NCI-H128 (cell line): ENCODE data around the gene CWC22.
A peak's percentile ranks its signal among the peaks of the same experiment; 100 is the strongest.
"Not testable (repeated sequence)": the region's sequence is repeated elsewhere in the genome, so short reads cannot be mapped to it uniquely, and the experiment has no call there.

ENCODE experiments used
- DNase-seq: peaks from one replicate; lab custom pipeline; 2025; ENCODE audit not compliant: unreplicated experiment; lab: John Stamatoyannopoulos, UW

The CWC22 gene

GRCh38 chr2:180006781-180007579, at the start of gene CWC22:
Gene CWC22, minus strand, starts transcription at chr2:180007297. Its CDS starts 13,956 bp downstream, at chr2:179993341.
- peak; percentile 69 for DNase-seq

GRCh38 chr2:180056367-180057118, 49.4 kb upstream of the CWC22 start:
- no peak for DNase-seq

- DNase-seq = not testable (repeated sequence)
These were observed 47.5 kb upstream of the CWC22 start for GRCh38 chr2:180054576-180054975.

GRCh38 chr2:180050246-180050645, 43.1 kb upstream of the CWC22 start:
- DNase-seq = no peak

- no peak for DNase-seq
These were observed 41.2 kb upstream of the CWC22 start for GRCh38 chr2:180048251-180048650.

GRCh38 chr2:180046776-180047175, 39.7 kb upstream of the CWC22 start:
- no peak for DNase-seq

- DNase-seq = no peak
These were observed 39.1 kb upstream of the CWC22 start for GRCh38 chr2:180046202-180046601.

- no peak for DNase-seq
These were observed 33.2 kb upstream of the CWC22 start for GRCh38 chr2:180040146-180040925.

- no peak for DNase-seq
These were observed 31.9 kb upstream of the CWC22 start for GRCh38 chr2:180038997-180039396.

- peak; percentile 55 for DNase-seq
These were observed 27.1 kb upstream of the CWC22 start for GRCh38 chr2:180033993-180034894.

GRCh38 chr2:180029575-180029974, 22.5 kb upstream of the CWC22 start:
- DNase-seq = no peak

- no peak for DNase-seq
These were observed 14.8 kb upstream of the CWC22 start for GRCh38 chr2:180021850-180022249.

- DNase-seq = no peak
These were observed 10.7 kb upstream of the CWC22 start for GRCh38 chr2:180017784-180018183.

GRCh38 chr2:180016937-180017336, 9.8 kb upstream of the CWC22 start:
- DNase-seq = no peak

- DNase-seq = no peak
These were observed 9.0 kb upstream of the CWC22 start for GRCh38 chr2:180015951-180016709.

GRCh38 chr2:180012523-180012922, 5.4 kb upstream of the CWC22 start:
- DNase-seq = no peak

GRCh38 chr2:180010701-180011100, 3.6 kb upstream of the CWC22 start:
- DNase-seq = no peak

- DNase-seq = no peak
These were observed 866 bp downstream of the CWC22 start for GRCh38 chr2:180006231-180006630.

- not testable (repeated sequence) for DNase-seq
These were observed 1.6 kb downstream of the CWC22 start for GRCh38 chr2:180005465-180005864.

GRCh38 chr2:180004731-180005130, 2.4 kb downstream of the CWC22 start:
- no peak for DNase-seq
